ENCODE data around the gene CAMTA1. TPM values are rescaled to one million over a fixed set of nuclear protein-coding genes. Genes with fewer than 3 reads are reported as not detected.

The CAMTA1 gene
- polyA plus RNA-seq, 1 donor (not counting 4 experiments of a cell fraction or from before 2014, with no cell fraction given): 51.4 TPM

GRCh38 chr1:7171168-7171567 is 385.9 kb downstream of the CAMTA1 start:
- DNase-seq (ENCODE audit: low read depth, low spot score) (no peak), FAIRE-seq (no peak)
- Histone ChIP-seq H3K4me2 (ENCODE audit: control insufficient read depth, extremely low read depth, insufficient read depth, low read depth, low read length) (no peak overlapping the region), H3K9me3 (ENCODE audit: control insufficient read depth, low read depth, low read length) (no peaks in the 10 kb centered on the region), H3K4me1 (ENCODE audit: control insufficient read depth, extremely low read depth, insufficient read depth, low read length) (no peaks in the 10 kb centered on the region), H4K20me1 (ENCODE audit: control insufficient read depth, extremely low read depth, insufficient read depth, low read length) (no peaks in the 10 kb centered on the region), H2AFZ (ENCODE audit: control insufficient read depth, low read length) (no peak overlapping the region), H3K9ac (ENCODE audit: control insufficient read depth, extremely low read depth, insufficient read depth, low read length) (no peak overlapping the region), H3K36me3 (ENCODE audit: control insufficient read depth in 2 of 2, extremely low read depth in 1 of 2, insufficient read depth in 2 of 2, low read length in 2 of 2) (no peaks in the 10 kb centered on the region), H3K4me3 (ENCODE audit: control insufficient read depth in 2 of 3, extremely low read depth in 1 of 3, insufficient read depth in 2 of 3, low read depth in 1 of 3, low read length in 3 of 3) (no peak overlapping the region), H3K9me1 (ENCODE audit: control insufficient read depth, extremely low read depth, insufficient read depth, low read length) (no peaks in the 10 kb centered on the region), H3K27ac (ENCODE audit: control insufficient read depth, insufficient read depth, low read length) (no peak overlapping the region), H3K27me3 (ENCODE audit: control insufficient read depth, extremely low read depth, insufficient read depth, low read length) (peaks cover 5% of the 10 kb centered on the region), H3K79me2 (ENCODE audit: control insufficient read depth, insufficient read depth, low read length) (no peaks in the 10 kb centered on the region)
- dilution Hi-C loops (cut with MboI; ENCODE audit: extremely low pct_ligation_motif_present, low sequenced_read_pairs): no loop called here
- no peak for TF ChIP-seq EZH2 (IDR thresholded peaks at IDR 0.05; ENCODE audit: low read length)
- no peak for TF ChIP-seq CTCF (optimal IDR thresholded peaks at IDR 0.05 in 1 of 3, IDR thresholded peaks at IDR 0.05 in 1 of 3, conservative IDR thresholded peaks at IDR 0.05 in 1 of 3; ENCODE audit: extremely low read depth in 1 of 3, insufficient read depth in 2 of 3, low read length in 3 of 3)

GRCh38 chr1:7171574-7171973 is 386.3 kb downstream of the CAMTA1 start:
- FAIRE-seq (no peak), DNase-seq (ENCODE audit: low read depth, low spot score) (no peak)
- Histone ChIP-seq H3K9ac (ENCODE audit: control insufficient read depth, extremely low read depth, insufficient read depth, low read length) (no peak overlapping the region), H3K9me3 (ENCODE audit: control insufficient read depth, low read depth, low read length) (no peaks in the 10 kb centered on the region), H3K4me2 (ENCODE audit: control insufficient read depth, extremely low read depth, insufficient read depth, low read depth, low read length) (no peak overlapping the region), H3K4me1 (ENCODE audit: control insufficient read depth, extremely low read depth, insufficient read depth, low read length) (no peaks in the 10 kb centered on the region), H3K27me3 (ENCODE audit: control insufficient read depth, extremely low read depth, insufficient read depth, low read length) (peaks cover 5% of the 10 kb centered on the region), H3K9me1 (ENCODE audit: control insufficient read depth, extremely low read depth, insufficient read depth, low read length) (no peaks in the 10 kb centered on the region), H3K4me3 (ENCODE audit: control insufficient read depth in 2 of 3, extremely low read depth in 1 of 3, insufficient read depth in 2 of 3, low read depth in 1 of 3, low read length in 3 of 3) (no peak overlapping the region), H3K36me3 (ENCODE audit: control insufficient read depth in 2 of 2, extremely low read depth in 1 of 2, insufficient read depth in 2 of 2, low read length in 2 of 2) (no peaks in the 10 kb centered on the region), H4K20me1 (ENCODE audit: control insufficient read depth, extremely low read depth, insufficient read depth, low read length) (no peaks in the 10 kb centered on the region), H3K27ac (ENCODE audit: control insufficient read depth, insufficient read depth, low read length) (no peak overlapping the region), H3K79me2 (ENCODE audit: control insufficient read depth, insufficient read depth, low read length) (no peaks in the 10 kb centered on the region), H2AFZ (ENCODE audit: control insufficient read depth, low read length) (no peak overlapping the region)
- dilution Hi-C loops (cut with MboI; ENCODE audit: extremely low pct_ligation_motif_present, low sequenced_read_pairs): no loop called here
- TF ChIP-seq EZH2 (IDR thresholded peaks at IDR 0.05; ENCODE audit: low read length) (no peak), CTCF (optimal IDR thresholded peaks at IDR 0.05 in 1 of 3, IDR thresholded peaks at IDR 0.05 in 1 of 3, conservative IDR thresholded peaks at IDR 0.05 in 1 of 3; ENCODE audit: extremely low read depth in 1 of 3, insufficient read depth in 2 of 3, low read length in 3 of 3) (no peak)

Data from keratinocyte (primary cell).